Measurements from ENCODE around the gene ARHGEF38. TPM values are rescaled to one million over a fixed set of nuclear protein-coding genes. Genes with fewer than 3 reads are reported as not detected.

The ARHGEF38 gene
- total RNA-seq, 4 donors from 2014 or later = 0.26 to 3.7 TPM; not detected in 2

- H3K4me1 ChIP-seq = no peaks in the 10 kb centered on the region
- DNase-seq = no peak
- H3K27me3 ChIP-seq = no peaks in the 10 kb centered on the region
- intact Hi-C loops (cut with DNase I; ENCODE audit: low total_unique reads) = no loop called here
- H3K4me3 ChIP-seq = no peak overlapping the region
- no peaks in the 10 kb centered on the region for H3K36me3 ChIP-seq
- H3K9me3 ChIP-seq = no peaks in the 10 kb centered on the region
- H3K27ac ChIP-seq = no peak overlapping the region
- TF ChIP-seq POLR2A (IDR thresholded peaks at IDR 0.05) (no peak), CTCF (IDR thresholded peaks at IDR 0.05) (no peak)
These were observed 91.8 kb downstream of the ARHGEF38 start for GRCh38 chr4:105644257-105644656.

- DNase-seq = no peak
- TF ChIP-seq CTCF (IDR thresholded peaks at IDR 0.05) (no peak), POLR2A (IDR thresholded peaks at IDR 0.05) (no peak)
- Histone ChIP-seq H3K4me3 (no peak overlapping the region), H3K27ac (no peak overlapping the region), H3K9me3 (no peaks in the 10 kb centered on the region), H3K4me1 (no peaks in the 10 kb centered on the region), H3K36me3 (no peaks in the 10 kb centered on the region), H3K27me3 (no peaks in the 10 kb centered on the region)
- intact Hi-C loops (cut with DNase I; ENCODE audit: low total_unique reads) = no loop called here
These were observed 93.0 kb downstream of the ARHGEF38 start for GRCh38 chr4:105645440-105645839.

- Histone ChIP-seq H3K36me3 (no peaks in the 10 kb centered on the region), H3K27me3 (no peaks in the 10 kb centered on the region), H3K4me3 (no peak overlapping the region), H3K4me1 (no peaks in the 10 kb centered on the region), H3K9me3 (no peaks in the 10 kb centered on the region), H3K27ac (no peak overlapping the region)
- DNase-seq = no peak
- TF ChIP-seq CTCF (IDR thresholded peaks at IDR 0.05) (no peak), POLR2A (IDR thresholded peaks at IDR 0.05) (no peak)
- intact Hi-C loops (cut with DNase I; ENCODE audit: low total_unique reads) = no loop called here
These were observed 97.8 kb downstream of the ARHGEF38 start for GRCh38 chr4:105650190-105650589.

- intact Hi-C loops (cut with DNase I; ENCODE audit: low total_unique reads) = no loop called here
- Histone ChIP-seq H3K4me1 (no peaks in the 10 kb centered on the region), H3K4me3 (no peak overlapping the region), H3K27ac (no peak overlapping the region), H3K27me3 (no peaks in the 10 kb centered on the region), H3K9me3 (no peaks in the 10 kb centered on the region), H3K36me3 (no peaks in the 10 kb centered on the region)
- TF ChIP-seq POLR2A (IDR thresholded peaks at IDR 0.05) (no peak), CTCF (IDR thresholded peaks at IDR 0.05) (no peak)
- no peak for DNase-seq
These were observed 99.5 kb downstream of the ARHGEF38 start for GRCh38 chr4:105651884-105652283.

- intact Hi-C loops (cut with DNase I; ENCODE audit: low total_unique reads) = no loop called here
- no peak for DNase-seq
- no peaks in the 10 kb centered on the region for H3K27me3 ChIP-seq
- no peak overlapping the region for H3K4me3 ChIP-seq
- TF ChIP-seq CTCF (IDR thresholded peaks at IDR 0.05) (no peak), POLR2A (IDR thresholded peaks at IDR 0.05) (no peak)
- no peaks in the 10 kb centered on the region for H3K4me1 ChIP-seq
- no peaks in the 10 kb centered on the region for H3K9me3 ChIP-seq
- no peak overlapping the region for H3K27ac ChIP-seq
- H3K36me3 ChIP-seq = no peaks in the 10 kb centered on the region
These were observed 100.0 kb downstream of the ARHGEF38 start for GRCh38 chr4:105652286-105652888.

All from uterus (tissue), 4 donors.